HepG2 (cell line): Measurements from ENCODE around the gene GABBR2. TPM values are rescaled to one million over a fixed set of nuclear protein-coding genes. Genes with fewer than 3 reads are reported as not detected.

Source experiments
- ATAC-seq: fragments of 200-7000 bp; cut with Tn5 transposase; 3 replicates; pipeline ENCODE4 v1.9.1; 2020; ENCODE audit warnings: mild to moderate bottlenecking, moderate library complexity
- BruUV-seq: library from RNA; stranded (reverse); fragments of 400-500 nt; replicated peaks from 2 replicates; lab custom pipeline; 2021; lab: Mats Ljungman, UMichigan
- CTCF ChIA-PET: fragments of 300-600 bp; formaldehyde crosslinking; extraction: SDS; loops from one replicate; lab custom pipeline; 2021; ENCODE audit warnings: low total read pairs, inconsistent platforms, low intra/inter-chr PET ratio; lab: Yijun Ruan, JAX
- POLR2A ChIA-PET: fragments of 350-600 bp; sonication (Branson Sonifier 250); formaldehyde crosslinking; loops from one replicate; lab custom pipeline; 2020; ENCODE audit warnings: antibody characterized with exemption, inconsistent platforms; lab: Yijun Ruan, JAX
- DNase-seq: peaks from one replicate; pipeline ENCODE4 v3.0.0-alpha.2; 2015; ENCODE audit warnings: low spot score
- FAIRE-seq: peaks from 3 replicates; lab custom pipeline; 2011; peaks lifted over from hg19 to GRCh38; lab: Jason Lieb, UNC
- H2AFZ ChIP-seq: one replicate; pipeline ENCODE4 v1.6.1; 2011; ENCODE audit warnings: low read length, inconsistent platforms
- H3K27ac ChIP-seq: fragments of 300-600 bp; 3 replicates; pipeline ENCODE4 v1.8.0; 2011; ENCODE audit warnings: mixed run types, mild to moderate bottlenecking, mixed read lengths, low read length, inconsistent platforms; ENCODE audit not compliant: insufficient read depth; ENCODE audit errors: extremely low read length
- H3K27me3 ChIP-seq, 2 experiments: fragments of 200-600 bp in 1 of 2; 2 replicates in 1 of 2; 3 replicates in 1 of 2; pipeline versions ENCODE4 v1.6.0 to v1.8.0; 2011; ENCODE audit warnings: low read length in 2 of 2, mild to moderate bottlenecking in 2 of 2, moderate library complexity in 2 of 2, inconsistent platforms in 1 of 2; ENCODE audit not compliant: insufficient read depth in 2 of 2, control insufficient read depth in 1 of 2
- H3K36me3 ChIP-seq, 2 experiments: fragments of 200-600 bp in 1 of 2; replicated peaks in 1 of 2; 2 replicates in 1 of 2; 3 replicates in 1 of 2; pipeline versions ENCODE4 v1.5.1 to v1.8.0; 2011; ENCODE audit warnings: low read length in 2 of 2, inconsistent platforms in 1 of 2; ENCODE audit not compliant: insufficient read depth in 2 of 2, control insufficient read depth in 1 of 2
- H3K4me1 ChIP-seq: 2 replicates; pipeline ENCODE4 v1.5.1; 2012; ENCODE audit warnings: low read length, inconsistent platforms; ENCODE audit not compliant: insufficient read depth
- H3K4me2 ChIP-seq: 2 replicates; pipeline ENCODE4 v1.6.0; 2011; ENCODE audit warnings: low read depth, low read length, inconsistent platforms
- H3K4me3 ChIP-seq, 3 experiments: fragments of 200-600 bp in 1 of 3; sonication (generic), shearing (Covaris generic) in 1 of 3; replicated peaks in 1 of 3; 2 replicates each; pipeline ENCODE4 v1.5.1; 2011 to 2016; ENCODE audit warnings: low read length in 3 of 3, inconsistent platforms in 2 of 3, low read depth in 2 of 3, mild to moderate bottlenecking in 2 of 3, control low read depth in 1 of 3, mixed read lengths in 1 of 3; ENCODE audit not compliant: insufficient read depth in 1 of 3
- H3K79me2 ChIP-seq: one replicate; pipeline ENCODE4 v1.6.1; 2011; ENCODE audit warnings: low read length, inconsistent platforms; ENCODE audit not compliant: insufficient read depth
- H3K9ac ChIP-seq: 2 replicates; pipeline ENCODE4 v1.6.0; 2011; ENCODE audit warnings: mild to moderate bottlenecking, low read depth, low read length, inconsistent platforms; ENCODE audit not compliant: insufficient read depth
- H3K9me3 ChIP-seq: 2 replicates; pipeline ENCODE4 v1.5.1; 2012; ENCODE audit warnings: mild to moderate bottlenecking, low read length
- H4K20me1 ChIP-seq: 2 replicates; pipeline ENCODE4 v1.6.0; 2011; ENCODE audit warnings: inconsistent platforms, mild to moderate bottlenecking, low read length, moderate library complexity; ENCODE audit not compliant: insufficient read depth
- CAMTA2 ChIP-seq: sonication (generic); formaldehyde crosslinking; IDR thresholded peaks from 2 replicates; pipeline ENCODE4 v1.4.0; 2020; ENCODE audit warnings: mild to moderate bottlenecking, missing genetic modification reagents, borderline replicate concordance
- ETS1 ChIP-seq: sonication (generic); formaldehyde crosslinking; IDR thresholded peaks from 2 replicates; pipeline ENCODE4 v1.4.0; 2020; ENCODE audit warnings: missing genetic modification reagents
- MIER2 ChIP-seq: IDR thresholded peaks from 2 replicates; pipeline ENCODE4 v1.6.1; 2016; ENCODE audit warnings: missing biosample characterization, missing genetic modification reagents
- MTA1 ChIP-seq: sonication (generic); formaldehyde crosslinking; IDR thresholded peaks from 2 replicates; pipeline ENCODE4 v1.4.0; 2020; ENCODE audit warnings: missing genetic modification reagents, mild to moderate bottlenecking, borderline replicate concordance
- SRY ChIP-seq: sonication (generic); formaldehyde crosslinking; IDR thresholded peaks from 2 replicates; pipeline ENCODE4 v1.8.0; 2022; ENCODE audit warnings: mild to moderate bottlenecking, missing genetic modification reagents
- ZNF124 ChIP-seq: sonication (generic); formaldehyde crosslinking; IDR thresholded peaks from 2 replicates; pipeline ENCODE4 v1.4.0; 2020; ENCODE audit warnings: missing genetic modification reagents
- ZNF230 ChIP-seq: sonication (generic); formaldehyde crosslinking; IDR thresholded peaks from 2 replicates; pipeline ENCODE4 v1.4.0; 2020; ENCODE audit warnings: mild to moderate bottlenecking, missing genetic modification reagents
- ZNF570 ChIP-seq: sonication (generic); formaldehyde crosslinking; IDR thresholded peaks from 2 replicates; pipeline ENCODE4 v1.4.0; 2020; ENCODE audit warnings: mild to moderate bottlenecking, missing genetic modification reagents, borderline replicate concordance
- ZNF703 ChIP-seq: sonication (generic); formaldehyde crosslinking; IDR thresholded peaks from 2 replicates; pipeline ENCODE4 v1.5.1; 2020; ENCODE audit warnings: missing genetic modification reagents, mild to moderate bottlenecking, moderate library complexity, borderline replicate concordance
- ZNF75D ChIP-seq: sonication (generic); formaldehyde crosslinking; IDR thresholded peaks from 2 replicates; pipeline ENCODE4 v1.8.1; 2023; ENCODE audit warnings: missing genetic modification reagents, mild to moderate bottlenecking, borderline replicate concordance
- ZUFSP ChIP-seq: sonication (generic); formaldehyde crosslinking; IDR thresholded peaks from 2 replicates; pipeline ENCODE4 v1.9.0; 2021; ENCODE audit warnings: missing genetic modification reagents, mild to moderate bottlenecking, borderline replicate concordance
- WGBS: methylation state at CpG from one replicate; pipeline ENCODE4 v1.1.6; 2017; ENCODE audit warnings: low lambda C conversion rate; 5-methylcytosine and 5-hydroxymethylcytosine counted together
- in situ Hi-C: cut with HindIII; loops from 2 replicates; pipeline ENCODE4 v1.10.0; 2017; ENCODE audit warnings: low pct_unique_long_range_greater_than_20kb; ENCODE audit not compliant: extremely low pct_ligation_motif_present
- intact Hi-C: fragments of 100-400 bp; cut with micrococcal nuclease; formaldehyde crosslinking; loops from one replicate; pipeline ENCODE4 v1.10.0; 2022; ENCODE audit not compliant: unreplicated experiment
- polyA plus RNA-seq, 8 experiments: library from polyadenylated mRNA; depleted of rRNA in 3 of 8; stranded (reverse) in 7 of 8; unstranded in 1 of 8; fragments of >200 nt; fragmentation: Illumina TruSeq in 4 of 8; extraction: Trizol in 4 of 8; gene quantifications; 2 replicates each; pipeline versions ENCODE4 v1.2.1 to v1.2.3, GENCODE V29; 2011 to 2016; ENCODE audit warnings: low read depth in 4 of 8, missing spikeins in 1 of 8, mixed read lengths in 1 of 8; ENCODE audit not compliant: insufficient read depth in 1 of 8
- total RNA-seq, 5 experiments: library from RNA; depleted of rRNA; stranded (reverse); fragments of >200 nt; fragmentation: Illumina TruSeq; extraction: Trizol; gene quantifications; 2 replicates each; pipeline ENCODE4 v1.2.3, GENCODE V29; 2016; ENCODE audit warnings: low read depth in 1 of 5
- TF ChIP-seq, protein P1 (sequence below): sonication (generic); formaldehyde crosslinking; IDR thresholded peaks from 2 replicates; pipeline ENCODE4 v1.4.0; 2020; ENCODE audit warnings: missing genetic modification reagents, borderline replicate concordance
- TF ChIP-seq, protein P2 (sequence below): sonication (generic); formaldehyde crosslinking; IDR thresholded peaks from 2 replicates; pipeline ENCODE4 v1.8.1; 2022; ENCODE audit warnings: mild to moderate bottlenecking, missing genetic modification reagents

Gene GABBR2
- total and polyA plus RNA-seq, 2 of the 13 experiments (the other 11 are each of a cell fraction or from before 2014, with no cell fraction given), result 0.02 TPM; not detected in 1

DNA sequence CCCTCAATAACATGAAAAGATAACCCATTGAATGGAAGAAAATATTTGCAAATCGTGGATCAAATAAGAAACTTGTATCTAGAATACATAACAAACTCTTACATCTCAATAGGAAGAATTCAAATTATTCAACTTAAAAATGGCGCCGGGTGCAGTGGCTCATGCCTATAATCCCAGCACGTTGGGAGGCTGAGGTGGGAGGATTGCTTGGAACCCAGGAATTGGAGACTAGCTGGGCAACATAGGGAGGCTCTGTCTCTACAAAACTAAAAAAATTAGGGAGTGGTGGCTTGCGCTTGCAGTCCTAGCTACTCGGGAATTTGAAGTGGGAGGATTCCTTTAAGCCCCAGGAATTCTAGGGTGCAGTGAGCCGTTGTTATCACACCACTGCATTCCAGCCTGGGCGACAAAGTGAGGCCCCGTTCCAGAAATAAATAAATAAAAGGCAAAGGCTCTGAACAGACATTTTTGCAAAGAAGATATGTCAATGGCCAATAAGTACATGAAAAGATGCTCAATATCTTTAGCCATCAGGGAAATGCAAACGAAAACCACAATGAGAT, 431.7 kb downstream of the GABBR2 start:
- ChIA-PET POLR2A (no interaction called here), CTCF (no interaction called here)
- WGBS, result 21% methylated on average over 10 of the region's 10 CpGs
- intact Hi-C loops (no loop called here), in situ Hi-C loops (no loop called here)
- no peak overlapping the region for H3K27ac ChIP-seq
- BruUV-seq, result no TSS peak
- H2AFZ ChIP-seq, result no peak overlapping the region
- no peaks in the 10 kb centered on the region for H4K20me1 ChIP-seq
- H3K27me3 ChIP-seq, result peaks cover 3 to 47% of the 10 kb centered on the region in 2 experiments; a peak in 4 of 5 replicates
- H3K9me3 ChIP-seq, result no peaks in the 10 kb centered on the region
- H3K9ac ChIP-seq, result no peak overlapping the region
- ATAC-seq (no peak), DNase-seq (no peak), FAIRE-seq (no peak)
- no peaks in the 10 kb centered on the region for H3K4me1 ChIP-seq
- no peak overlapping the region for H3K4me2 ChIP-seq
- TF ChIP-seq ZNF75D (CRISPR knock-in tag) (no peak), ETS1 (CRISPR knock-in tag) (no peak), ZUFSP (no peak), CAMTA2 (CRISPR knock-in tag) (no peak), ZNF570 (CRISPR knock-in tag) (no peak), MIER2 (CRISPR knock-in tag) (no peak), SRY (no peak), MTA1 (CRISPR knock-in tag) (no peak), ZNF230 (CRISPR knock-in tag) (no peak), ZNF124 (CRISPR knock-in tag) (no peak), ZNF703 (CRISPR knock-in tag) (no peak)
- TF ChIP-seq, protein P1, sequence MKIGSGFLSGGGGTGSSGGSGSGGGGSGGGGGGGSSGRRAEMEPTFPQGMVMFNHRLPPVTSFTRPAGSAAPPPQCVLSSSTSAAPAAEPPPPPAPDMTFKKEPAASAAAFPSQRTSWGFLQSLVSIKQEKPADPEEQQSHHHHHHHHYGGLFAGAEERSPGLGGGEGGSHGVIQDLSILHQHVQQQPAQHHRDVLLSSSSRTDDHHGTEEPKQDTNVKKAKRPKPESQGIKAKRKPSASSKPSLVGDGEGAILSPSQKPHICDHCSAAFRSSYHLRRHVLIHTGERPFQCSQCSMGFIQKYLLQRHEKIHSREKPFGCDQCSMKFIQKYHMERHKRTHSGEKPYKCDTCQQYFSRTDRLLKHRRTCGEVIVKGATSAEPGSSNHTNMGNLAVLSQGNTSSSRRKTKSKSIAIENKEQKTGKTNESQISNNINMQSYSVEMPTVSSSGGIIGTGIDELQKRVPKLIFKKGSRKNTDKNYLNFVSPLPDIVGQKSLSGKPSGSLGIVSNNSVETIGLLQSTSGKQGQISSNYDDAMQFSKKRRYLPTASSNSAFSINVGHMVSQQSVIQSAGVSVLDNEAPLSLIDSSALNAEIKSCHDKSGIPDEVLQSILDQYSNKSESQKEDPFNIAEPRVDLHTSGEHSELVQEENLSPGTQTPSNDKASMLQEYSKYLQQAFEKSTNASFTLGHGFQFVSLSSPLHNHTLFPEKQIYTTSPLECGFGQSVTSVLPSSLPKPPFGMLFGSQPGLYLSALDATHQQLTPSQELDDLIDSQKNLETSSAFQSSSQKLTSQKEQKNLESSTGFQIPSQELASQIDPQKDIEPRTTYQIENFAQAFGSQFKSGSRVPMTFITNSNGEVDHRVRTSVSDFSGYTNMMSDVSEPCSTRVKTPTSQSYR (CRISPR knock-in tag), result no peak
- TF ChIP-seq, protein P2, sequence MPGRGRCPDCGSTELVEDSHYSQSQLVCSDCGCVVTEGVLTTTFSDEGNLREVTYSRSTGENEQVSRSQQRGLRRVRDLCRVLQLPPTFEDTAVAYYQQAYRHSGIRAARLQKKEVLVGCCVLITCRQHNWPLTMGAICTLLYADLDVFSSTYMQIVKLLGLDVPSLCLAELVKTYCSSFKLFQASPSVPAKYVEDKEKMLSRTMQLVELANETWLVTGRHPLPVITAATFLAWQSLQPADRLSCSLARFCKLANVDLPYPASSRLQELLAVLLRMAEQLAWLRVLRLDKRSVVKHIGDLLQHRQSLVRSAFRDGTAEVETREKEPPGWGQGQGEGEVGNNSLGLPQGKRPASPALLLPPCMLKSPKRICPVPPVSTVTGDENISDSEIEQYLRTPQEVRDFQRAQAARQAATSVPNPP, result no peak
- H3K36me3 ChIP-seq, result no peaks in the 10 kb centered on the region
- no peak overlapping the region for H3K4me3 ChIP-seq
- H3K79me2 ChIP-seq, result no peaks in the 10 kb centered on the region
